ENCODE results near the gene IL6R. TPM values are rescaled to one million over a fixed set of nuclear protein-coding genes. Genes with fewer than 3 reads are reported as not detected.

IL6R gene
- total and polyA plus RNA-seq, 2 of the 4 experiments (the other 2 are of a cell fraction) = 5.3 to 9.5 TPM

- H3K27ac ChIP-seq (ENCODE audit: insufficient read depth, low read length) = peak overlapping the region; percentile 52; the same call in 1 of the 2 replicates
- H4K8ac ChIP-seq (ENCODE audit: low read depth in 2 of 2, low read length in 2 of 2) = peak overlapping the region in 1 of 2 experiments; percentile 44; a peak in 1 of 4 replicates
- peak overlapping the region; percentile 85; the same call in 1 of the 3 replicates for H2BK15ac ChIP-seq (ENCODE audit: low read depth, low read length)
- H3K9me3 ChIP-seq (ENCODE audit: control insufficient read depth, insufficient read depth, low read length) = no peaks in the 10 kb centered on the region
- CTCF ChIA-PET = interaction anchor here (2.2 kb wide), 1 partner anchor 15 kb away, joined by 9 read pairs; no protein-coding TSS in a partner anchor
- no peak overlapping the region for H2BK5ac ChIP-seq (ENCODE audit: low read depth, low read length, poor library complexity, severe bottlenecking)
- peak overlapping the region; percentile 73 for H2BK120ac ChIP-seq (ENCODE audit: low read depth, low read length)
- H2AK9ac ChIP-seq (replicated peaks; ENCODE audit: low read depth, low read length, poor library complexity) = no peak overlapping the region
- H2BK20ac ChIP-seq (ENCODE audit: low read depth, low read length) = peak overlapping the region; percentile 53
- H2AK5ac ChIP-seq (ENCODE audit: low read depth, low read length) = peak overlapping the region; percentile 90
- no peak overlapping the region; the same call in 1 of the 2 replicates for H3K9ac ChIP-seq (ENCODE audit: low read depth, low read length)
- BruUV-seq (replicated peaks) = no TSS peak
- 0 out of 2 replicates have a peak overlapping the region, but pooled peaks have one; percentile 0 for H3K23ac ChIP-seq (ENCODE audit: low read depth, low read length)
- dilution Hi-C loops (cut with HindIII; ENCODE audit: low sequenced_read_pairs, unreplicated experiment) (no loop called here), intact Hi-C loops (cut with micrococcal nuclease) (no loop called here), in situ Hi-C loops (cut with MboI; ENCODE audit: low sequenced_read_pairs) (no loop called here)
- H3K4ac ChIP-seq (ENCODE audit: low read depth, low read length) = peak overlapping the region; percentile 52
- H3K36me3 ChIP-seq (ENCODE audit: control insufficient read depth, insufficient read depth, low read length) = no peaks in the 10 kb centered on the region
- H3K4me3 ChIP-seq (ENCODE audit: insufficient read depth, low read depth, low read length) = no peak overlapping the region
- H4K91ac ChIP-seq (ENCODE audit: insufficient read depth, low read depth, low read length) = 0 out of 2 replicates have a peak overlapping the region, but pooled peaks have one; percentile 30
- H3K79me1 ChIP-seq (ENCODE audit: low read depth in 1 of 2, low read length in 2 of 2) = peaks cover 0 to 21% of the 10 kb centered on the region in 2 experiments; a peak in 1 of 4 replicates
- H2AFZ ChIP-seq (replicated peaks; ENCODE audit: low read length, poor library complexity) = no peak overlapping the region
- H3K27me3 ChIP-seq (ENCODE audit: control insufficient read depth, insufficient read depth, low read length) = no peaks in the 10 kb centered on the region
- H3K4me1 ChIP-seq (ENCODE audit: control insufficient read depth, insufficient read depth, low read length) = peaks cover 44% of the 10 kb centered on the region
- WGBS, 2 experiments (ENCODE audit: extremely low coverage in 2 of 2, insufficient read length in 1 of 2) = 83% methylated on average over 1 of the region's 10 CpGs; no CpG with 5 or more reads in 1 of the 2 experiments
- H3K9me1 ChIP-seq (ENCODE audit: insufficient read depth, low read length) = peaks cover 16% of the 10 kb centered on the region
- 0 out of 2 replicates have a peak overlapping the region, but pooled peaks have one; percentile 39 for H3K56ac ChIP-seq (ENCODE audit: extremely low read depth, insufficient read depth, low read length)
- POLR2A ChIA-PET (ENCODE audit: unreplicated experiment) = no interaction called here
- peak overlapping the region; percentile 36 for H3K18ac ChIP-seq (ENCODE audit: low read depth, low read length)
- DNase-seq (no peak), ATAC-seq (ENCODE audit: low read depth) (no peak)
- peaks cover 26% of the 10 kb centered on the region for H4K20me1 ChIP-seq (ENCODE audit: insufficient read depth, low read length)
- peak overlapping the region; percentile 45 for H4K5ac ChIP-seq (ENCODE audit: low read depth, low read length)
- peak overlapping the region; percentile 66 for H3K14ac ChIP-seq (replicated peaks; ENCODE audit: low read depth, low read length)
- H3K4me2 ChIP-seq (ENCODE audit: low read depth, low read length) = no peak overlapping the region
- TF ChIP-seq CTCF (conservative IDR thresholded peaks at IDR 0.05; ENCODE audit: low read depth, low read length) (no peak), POLR2A (IDR thresholded peaks at IDR 0.05; ENCODE audit: low read depth, low read length) (no peak), RAD21 (IDR thresholded peaks at IDR 0.05; ENCODE audit: low read length) (no peak), FOS (IDR thresholded peaks at IDR 0.05; ENCODE audit: low read depth, low read length) (no peak), NFE2L2 (IDR thresholded peaks at IDR 0.05; ENCODE audit: low read depth, low read length) (no peak), CHD1 (IDR thresholded peaks at IDR 0.05; ENCODE audit: low read depth, low read length) (no peak), RCOR1 (IDR thresholded peaks at IDR 0.05; ENCODE audit: insufficient replicate concordance, low read length) (no peak), SMC3 (IDR thresholded peaks at IDR 0.05; ENCODE audit: low read depth, low read length) (no peak), RFX5 (IDR thresholded peaks at IDR 0.05; ENCODE audit: low read depth, low read length) (no peak), CEBPB (IDR thresholded peaks at IDR 0.05; ENCODE audit: low read depth, low read length) (no peak), USF2 (IDR thresholded peaks at IDR 0.05; ENCODE audit: low read depth, low read length) (no peak), MXI1 (IDR thresholded peaks at IDR 0.05; ENCODE audit: borderline replicate concordance, low read depth, low read length) (no peak)
- TF ChIP-seq, protein P1, sequence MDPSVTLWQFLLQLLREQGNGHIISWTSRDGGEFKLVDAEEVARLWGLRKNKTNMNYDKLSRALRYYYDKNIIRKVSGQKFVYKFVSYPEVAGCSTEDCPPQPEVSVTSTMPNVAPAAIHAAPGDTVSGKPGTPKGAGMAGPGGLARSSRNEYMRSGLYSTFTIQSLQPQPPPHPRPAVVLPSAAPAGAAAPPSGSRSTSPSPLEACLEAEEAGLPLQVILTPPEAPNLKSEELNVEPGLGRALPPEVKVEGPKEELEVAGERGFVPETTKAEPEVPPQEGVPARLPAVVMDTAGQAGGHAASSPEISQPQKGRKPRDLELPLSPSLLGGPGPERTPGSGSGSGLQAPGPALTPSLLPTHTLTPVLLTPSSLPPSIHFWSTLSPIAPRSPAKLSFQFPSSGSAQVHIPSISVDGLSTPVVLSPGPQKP (IDR thresholded peaks at IDR 0.05; ENCODE audit: borderline replicate concordance, low read depth, low read length) = no peak
Measured at GRCh38 chr1:154420961-154421924, 16.1 kb downstream of the IL6R start.

All from IMR-90 (cell line).